GM21515 (cell line): ENCODE data around the gene SVEP1.
"Not testable (repeated sequence)": the region's sequence is repeated elsewhere in the genome, so short reads cannot be mapped to it uniquely, and the experiment has no call there.

Experiments
- ATAC-seq: cut with Tn5 transposase; IDR thresholded peaks from one replicate; pipeline ENCODE4 v1.9.1; 2021; ENCODE audit not compliant: unreplicated experiment

The SVEP1 gene

GRCh38 chr9:110382731-110383130 lies 196.8 kb downstream of the SVEP1 start:
- ATAC-seq = no peak

GRCh38 chr9:110371411-110372007 lies 208.0 kb downstream of the SVEP1 start:
- ATAC-seq = no peak

- ATAC-seq = no peak
Observed at GRCh38 chr9:110370315-110370714, 209.2 kb downstream of the SVEP1 start.

- ATAC-seq = no peak
Observed at GRCh38 chr9:110364451-110364850, 215.1 kb downstream of the SVEP1 start.

- ATAC-seq = not testable (repeated sequence)
Observed at GRCh38 chr9:110358992-110359391, 220.5 kb downstream of the SVEP1 start.

GRCh38 chr9:110357505-110357904 lies 222.0 kb downstream of the SVEP1 start:
- no peak for ATAC-seq

GRCh38 chr9:110356639-110357395 lies 222.7 kb downstream of the SVEP1 start:
- no peak for ATAC-seq

- ATAC-seq = no peak
Observed at GRCh38 chr9:110355911-110356310, 223.6 kb downstream of the SVEP1 start.

- ATAC-seq = no peak
Observed at GRCh38 chr9:110351009-110351467, 228.5 kb downstream of the SVEP1 start.

GRCh38 chr9:110346325-110346724 lies 233.2 kb downstream of the SVEP1 start:
- ATAC-seq = no peak

- no peak for ATAC-seq
Observed at GRCh38 chr9:110344821-110345220, 234.7 kb downstream of the SVEP1 start.

GRCh38 chr9:110343551-110343950 lies 236.0 kb downstream of the SVEP1 start:
- ATAC-seq = no peak

GRCh38 chr9:110340306-110340705 lies 239.2 kb downstream of the SVEP1 start:
- ATAC-seq = no peak

GRCh38 chr9:110338143-110338542 lies 241.4 kb downstream of the SVEP1 start:
- no peak for ATAC-seq

- no peak for ATAC-seq
Observed at GRCh38 chr9:110337727-110338126, 241.8 kb downstream of the SVEP1 start, which contains the start of gene TXNDC8. Gene TXNDC8 (minus strand): TSS chr9:110337863.

GRCh38 chr9:110336363-110336762 lies 243.2 kb downstream of the SVEP1 start:
- no peak for ATAC-seq

- peak; percentile 22 for ATAC-seq
Observed at GRCh38 chr9:110334871-110335270, 244.7 kb downstream of the SVEP1 start.

- peak; percentile 77 for ATAC-seq
Observed at GRCh38 chr9:110334183-110334582, 245.4 kb downstream of the SVEP1 start.

- ATAC-seq = no peak
Observed at GRCh38 chr9:110332766-110333165, 246.8 kb downstream of the SVEP1 start.

- no peak for ATAC-seq
Observed at GRCh38 chr9:110330484-110331105, 248.9 kb downstream of the SVEP1 start.

- ATAC-seq = no peak
Observed at GRCh38 chr9:110329639-110330230, 249.8 kb downstream of the SVEP1 start.

GRCh38 chr9:110328763-110329162 lies 250.8 kb downstream of the SVEP1 start:
- ATAC-seq = no peak
